Brain pericyte (primary cell): ENCODE data around the gene SETX.

Source experiments
- DNase-seq: peaks from one replicate; pipeline ENCODE4 v3.0.0-alpha.2; 2012; ENCODE audit warnings: low read depth, low spot score

The SETX gene

GRCh38 chr9:132357764-132358163 is 3.0 kb upstream of the SETX start:
- DNase-seq, result no peak

GRCh38 chr9:132356324-132356924 is 1.6 kb upstream of the SETX start:
- DNase-seq, result no peak

GRCh38 chr9:132351404-132352045 is 3.3 kb downstream of the SETX start:
- no peak for DNase-seq

- no peak for DNase-seq
Measured at GRCh38 chr9:132350861-132351315, 3.9 kb downstream of the SETX start.

- DNase-seq, result no peak
Measured at GRCh38 chr9:132348676-132349075, 6.1 kb downstream of the SETX start.

GRCh38 chr9:132346177-132346576 is 8.6 kb downstream of the SETX start:
- no peak for DNase-seq

- DNase-seq, result no peak
Measured at GRCh38 chr9:132341177-132341840, 13.5 kb downstream of the SETX start.

- no peak for DNase-seq
Measured at GRCh38 chr9:132334364-132334763, 20.4 kb downstream of the SETX start.

GRCh38 chr9:132333556-132333955 is 21.2 kb downstream of the SETX start:
- DNase-seq, result no peak

GRCh38 chr9:132328580-132328979 is 26.2 kb downstream of the SETX start:
- DNase-seq, result no peak

- no peak for DNase-seq
Measured at GRCh38 chr9:132327537-132327936, 27.2 kb downstream of the SETX start.

GRCh38 chr9:132324425-132324824 is 30.4 kb downstream of the SETX start:
- DNase-seq, result no peak

- no peak for DNase-seq
Measured at GRCh38 chr9:132319421-132320110, 35.2 kb downstream of the SETX start.

GRCh38 chr9:132312873-132313272 is 41.9 kb downstream of the SETX start:
- no peak for DNase-seq

GRCh38 chr9:132312426-132312825 is 42.4 kb downstream of the SETX start:
- no peak for DNase-seq

GRCh38 chr9:132311978-132312377 is 42.8 kb downstream of the SETX start:
- DNase-seq, result no peak

GRCh38 chr9:132309056-132309455 is 45.7 kb downstream of the SETX start:
- no peak for DNase-seq

GRCh38 chr9:132301521-132301920 is 53.3 kb downstream of the SETX start:
- DNase-seq, result no peak

- DNase-seq, result no peak
Measured at GRCh38 chr9:132299221-132299620, 55.6 kb downstream of the SETX start.

- no peak for DNase-seq
Measured at GRCh38 chr9:132295181-132295580, 59.6 kb downstream of the SETX start.

GRCh38 chr9:132293145-132293721 is 61.6 kb downstream of the SETX start:
- no peak for DNase-seq

GRCh38 chr9:132288966-132289365 is 65.8 kb downstream of the SETX start:
- DNase-seq, result no peak
